PC-3 (cell line): ENCODE results near the gene SESTD1. TPM values are rescaled to one million over a fixed set of nuclear protein-coding genes. Genes with fewer than 3 reads are reported as not detected.
A peak's percentile ranks its signal among the peaks of the same experiment; 100 is the strongest.

Source experiments
- ATAC-seq: fragments of 200-7000 bp; cut with Tn5 transposase; 2 replicates; pipeline ENCODE4 v1.9.1; 2020; ENCODE audit warnings: mild to moderate bottlenecking, moderate library complexity
- BruUV-seq: library from RNA; stranded (reverse); fragments of 400-500 nt; replicated peaks from 2 replicates; lab custom pipeline; 2021; lab: Mats Ljungman, UMichigan
- CTCF ChIA-PET: fragments of 300-600 bp; sonication (Branson Sonifier 250); formaldehyde crosslinking; loops from one replicate; lab custom pipeline; 2022; ENCODE audit warnings: antibody characterized with exemption; lab: Charles Lee
- POLR2A ChIA-PET: fragments of 300-600 bp; sonication (Branson Sonifier 250); formaldehyde crosslinking; loops from one replicate; lab custom pipeline; 2022; ENCODE audit warnings: antibody characterized with exemption; ENCODE audit not compliant: unreplicated experiment; lab: Charles Lee
- DNase-seq: peaks from one replicate; pipeline ENCODE4 v3.0.0-alpha.2; 2015
- H2AFZ ChIP-seq: fragments of 300-600 bp; sonication (generic); 2 replicates; pipeline ENCODE4 v1.6.0; 2016; ENCODE audit warnings: antibody characterized with exemption, low read length
- H3F3A ChIP-seq: fragments of 300-600 bp; sonication (generic); one replicate; pipeline ENCODE4 v1.6.0; 2017; ENCODE audit warnings: antibody characterized with exemption, low read length, control low read depth, mild to moderate bottlenecking; ENCODE audit not compliant: unreplicated experiment
- H3K27ac ChIP-seq: fragments of 300-600 bp; sonication (generic); 2 replicates; pipeline ENCODE4 v1.5.1; 2016; ENCODE audit warnings: mild to moderate bottlenecking, low read length
- H3K27me3 ChIP-seq: fragments of 300-600 bp; sonication (generic); 2 replicates; pipeline ENCODE4 v1.6.1; 2016; ENCODE audit warnings: low read length, mixed read lengths
- H3K36me3 ChIP-seq: fragments of 300-600 bp; sonication (generic); 2 replicates; pipeline ENCODE4 v1.6.1; 2016; ENCODE audit warnings: low read depth, mixed run types, low read length, mixed read lengths
- H3K4me1 ChIP-seq: fragments of 300-600 bp; sonication (generic); 2 replicates; pipeline ENCODE4 v1.5.1; 2016; ENCODE audit warnings: low read length; ENCODE audit not compliant: insufficient read depth
- H3K4me2 ChIP-seq: fragments of 300-600 bp; sonication (generic); 2 replicates; pipeline ENCODE4 v1.6.0; 2016; ENCODE audit warnings: low read length
- H3K4me3 ChIP-seq: fragments of 300-600 bp; sonication (generic); 2 replicates; pipeline ENCODE4 v1.5.1; 2016; ENCODE audit warnings: mild to moderate bottlenecking, low read length, mixed read lengths
- H3K79me2 ChIP-seq: fragments of 300-600 bp; sonication (generic); 2 replicates; pipeline ENCODE4 v1.6.1; 2017; ENCODE audit warnings: low read length, mixed read lengths
- H3K9ac ChIP-seq: fragments of 300-600 bp; sonication (generic); 2 replicates; pipeline ENCODE4 v1.6.0; 2016; ENCODE audit warnings: mild to moderate bottlenecking, low read length
- H3K9me2 ChIP-seq: fragments of 300-600 bp; sonication (generic); replicated peaks from 2 replicates; pipeline ENCODE4 v1.6.1; 2016; ENCODE audit warnings: mixed run types, low read length, mixed read lengths
- H3K9me3 ChIP-seq: fragments of 300-600 bp; sonication (generic); 2 replicates; pipeline ENCODE4 v1.6.1; 2016; ENCODE audit warnings: low read length, mixed read lengths
- H4K20me1 ChIP-seq: fragments of 300-600 bp; sonication (generic); 2 replicates; pipeline ENCODE4 v1.6.1; 2016; ENCODE audit warnings: low read length, mixed read lengths
- EZH2 ChIP-seq: fragments of 300-600 bp; sonication (generic); IDR thresholded peaks from one replicate; pipeline ENCODE4 v1.6.1; 2017; ENCODE audit warnings: antibody characterized with exemption, mild to moderate bottlenecking, low read length; ENCODE audit not compliant: unreplicated experiment
- EZH2phosphoT487 ChIP-seq: fragments of 300-600 bp; sonication (generic); IDR thresholded peaks from 2 replicates; pipeline ENCODE4 v1.6.1; 2018; ENCODE audit warnings: mild to moderate bottlenecking, antibody characterized with exemption, low read length, borderline replicate concordance
- intact Hi-C: fragments of 100-400 bp; cut with micrococcal nuclease; formaldehyde crosslinking; loops from 2 replicates; pipeline ENCODE4 v1.9.0; 2023
- total RNA-seq: library from RNA; depleted of rRNA; stranded (reverse); fragments of >200 nt; gene quantifications from 2 replicates; pipeline ENCODE4 v1.2.3, GENCODE V29; 2014
- TF ChIP-seq, protein P1 (sequence below): fragments of 300-600 bp; sonication (generic); conservative IDR thresholded peaks from 2 replicates; pipeline ENCODE4 v1.5.1; 2017; ENCODE audit warnings: antibody characterized with exemption, low read depth, mild to moderate bottlenecking, low read length

SESTD1 gene
- total RNA-seq, 1 experiment from 2014 or later: 12.2 TPM

DNA sequence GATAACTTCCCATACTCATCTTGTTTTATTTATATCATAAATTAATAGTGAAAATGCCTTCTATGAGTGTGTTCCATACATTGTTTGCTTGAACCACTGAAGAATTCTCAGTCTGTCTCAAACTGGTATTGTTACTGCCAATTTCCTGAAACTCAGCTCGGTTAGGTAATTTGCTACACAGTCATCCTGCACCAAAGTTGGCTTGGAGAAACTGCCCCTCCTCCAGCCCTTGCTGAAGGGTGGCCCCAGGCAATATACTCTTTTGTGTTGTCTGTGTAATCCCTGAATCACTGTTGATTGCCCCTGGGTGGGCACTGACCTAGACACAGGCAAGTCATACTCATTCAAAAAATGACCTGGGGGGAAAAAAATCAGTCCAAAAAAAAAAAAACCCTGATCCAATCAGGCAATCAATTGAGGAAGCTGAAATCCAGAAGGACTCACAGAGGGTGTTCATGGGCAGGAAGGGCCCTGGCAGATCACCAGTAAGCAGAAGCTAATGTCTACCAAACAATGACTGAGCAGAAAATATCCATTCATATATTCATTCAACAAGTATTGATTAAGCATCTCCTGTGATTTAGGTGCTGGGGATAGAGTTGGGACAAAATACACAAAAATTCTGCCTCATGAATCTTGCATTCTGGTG is 3.8 kb upstream of the SESTD1 start:
- no peak for TF ChIP-seq EZH2
- TF ChIP-seq, protein P1, sequence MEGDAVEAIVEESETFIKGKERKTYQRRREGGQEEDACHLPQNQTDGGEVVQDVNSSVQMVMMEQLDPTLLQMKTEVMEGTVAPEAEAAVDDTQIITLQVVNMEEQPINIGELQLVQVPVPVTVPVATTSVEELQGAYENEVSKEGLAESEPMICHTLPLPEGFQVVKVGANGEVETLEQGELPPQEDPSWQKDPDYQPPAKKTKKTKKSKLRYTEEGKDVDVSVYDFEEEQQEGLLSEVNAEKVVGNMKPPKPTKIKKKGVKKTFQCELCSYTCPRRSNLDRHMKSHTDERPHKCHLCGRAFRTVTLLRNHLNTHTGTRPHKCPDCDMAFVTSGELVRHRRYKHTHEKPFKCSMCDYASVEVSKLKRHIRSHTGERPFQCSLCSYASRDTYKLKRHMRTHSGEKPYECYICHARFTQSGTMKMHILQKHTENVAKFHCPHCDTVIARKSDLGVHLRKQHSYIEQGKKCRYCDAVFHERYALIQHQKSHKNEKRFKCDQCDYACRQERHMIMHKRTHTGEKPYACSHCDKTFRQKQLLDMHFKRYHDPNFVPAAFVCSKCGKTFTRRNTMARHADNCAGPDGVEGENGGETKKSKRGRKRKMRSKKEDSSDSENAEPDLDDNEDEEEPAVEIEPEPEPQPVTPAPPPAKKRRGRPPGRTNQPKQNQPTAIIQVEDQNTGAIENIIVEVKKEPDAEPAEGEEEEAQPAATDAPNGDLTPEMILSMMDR: no peak
- no peak for TF ChIP-seq EZH2phosphoT487
- BruUV-seq: no TSS peak
- Histone ChIP-seq H3K9ac (peak overlapping the region; percentile 54), H3K27me3 (no peaks in the 10 kb centered on the region), H3K4me2 (peak overlapping the region; percentile 48), H2AFZ (peak overlapping the region; percentile 49), H3K27ac (peak overlapping the region; percentile 91), H3F3A (peaks cover 5% of the 10 kb centered on the region), H3K4me3 (no peak overlapping the region), H3K36me3 (no peaks in the 10 kb centered on the region), H3K79me2 (peaks cover 6% of the 10 kb centered on the region), H4K20me1 (no peaks in the 10 kb centered on the region), H3K4me1 (peaks cover 55% of the 10 kb centered on the region), H3K9me3 (no peaks in the 10 kb centered on the region), H3K9me2 (no peaks in the 10 kb centered on the region)
- DNase-seq (peak; percentile 96), ATAC-seq (peak; percentile 21; the same call in 1 of the 2 replicates)
- intact Hi-C loops: no loop called here
- CTCF ChIA-PET: interaction anchor here (0.6 kb wide), 1 partner anchor 689 kb away, joined by 3 read pairs; no protein-coding TSS in a partner anchor
- POLR2A ChIA-PET: interaction anchor here (0.6 to 0.7 kb wide), 2 partner anchors 27 to 64 kb away, joined by 4 to 6 read pairs; no protein-coding TSS in a partner anchor

DNA sequence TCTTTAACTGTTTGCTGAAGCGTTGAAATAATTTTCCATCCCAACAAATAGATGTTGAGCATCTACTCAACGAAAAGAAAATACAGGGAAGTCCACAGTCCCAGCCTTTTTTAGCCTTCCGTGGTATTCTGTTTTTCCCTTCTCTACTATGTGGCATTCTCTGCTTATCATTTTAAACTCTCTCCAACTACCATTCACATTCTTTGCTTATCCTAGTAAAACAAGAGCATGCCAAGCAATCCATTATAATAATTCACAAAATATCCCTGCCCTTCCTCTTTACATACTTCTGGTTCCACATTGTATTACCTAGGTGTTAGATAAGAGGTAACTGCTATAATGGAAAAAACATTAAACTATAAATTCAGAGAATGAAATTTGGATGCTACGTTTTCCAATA is 1.6 kb upstream of the SESTD1 start:
- Histone ChIP-seq H3K4me1 (peaks cover 45% of the 10 kb centered on the region), H3K36me3 (no peaks in the 10 kb centered on the region), H3K9me2 (no peaks in the 10 kb centered on the region), H3K79me2 (peaks cover 27% of the 10 kb centered on the region), H3K27ac (no peak overlapping the region), H3K4me2 (no peak overlapping the region), H3K27me3 (no peaks in the 10 kb centered on the region), H3K4me3 (no peak overlapping the region), H3K9me3 (no peaks in the 10 kb centered on the region), H3F3A (no peaks in the 10 kb centered on the region), H2AFZ (no peak overlapping the region), H3K9ac (no peak overlapping the region), H4K20me1 (peaks cover 6% of the 10 kb centered on the region; the same call in 1 of the 2 replicates)
- CTCF ChIA-PET: no interaction called here
- DNase-seq (no peak), ATAC-seq (no peak)
- BruUV-seq: no TSS peak
- TF ChIP-seq, protein P1: no peak
- TF ChIP-seq EZH2 (no peak), EZH2phosphoT487 (no peak)
- POLR2A ChIA-PET: interaction anchor here (0.6 kb wide), 1 partner anchor 941 kb away, joined by 4 read pairs; no protein-coding TSS in a partner anchor
- intact Hi-C loops: no loop called here

DNA sequence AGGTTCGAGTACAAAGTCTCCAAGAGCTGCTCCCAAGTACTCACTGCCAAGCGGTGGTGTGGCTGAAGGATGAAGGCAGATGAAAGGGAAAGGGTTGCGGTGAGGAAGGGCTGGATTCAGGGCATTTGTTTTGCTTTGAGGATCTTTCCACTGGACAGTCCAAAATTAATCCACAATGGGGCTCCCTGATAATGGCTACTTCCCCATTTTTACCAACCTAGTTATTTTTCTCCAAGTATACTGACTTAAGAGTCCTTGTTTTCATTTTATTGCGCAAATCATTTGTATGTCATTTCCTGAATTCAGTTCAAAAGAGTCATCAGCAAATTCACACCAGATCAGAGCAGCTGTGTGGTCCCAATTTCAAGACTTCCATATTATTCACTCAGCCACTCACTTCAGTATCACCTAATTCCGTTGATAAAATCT is 464 bp upstream of the SESTD1 start:
- Histone ChIP-seq H3K9me2 (no peaks in the 10 kb centered on the region), H3K9ac (peak overlapping the region; percentile 77), H3K27me3 (no peaks in the 10 kb centered on the region), H3K4me3 (peak overlapping the region; percentile 95), H3K36me3 (no peaks in the 10 kb centered on the region), H3K9me3 (no peaks in the 10 kb centered on the region), H2AFZ (peak overlapping the region; percentile 95), H3K27ac (no peak overlapping the region), H3F3A (no peaks in the 10 kb centered on the region), H4K20me1 (peaks cover 6% of the 10 kb centered on the region; the same call in 1 of the 2 replicates), H3K79me2 (peaks cover 39% of the 10 kb centered on the region), H3K4me2 (peak overlapping the region; percentile 76), H3K4me1 (peaks cover 35% of the 10 kb centered on the region)
- POLR2A ChIA-PET: no interaction called here
- ATAC-seq: no peak
- TF ChIP-seq EZH2phosphoT487 (no peak), EZH2 (no peak)
- TF ChIP-seq, protein P1: no peak
- BruUV-seq: no TSS peak
- CTCF ChIA-PET: no interaction called here
- intact Hi-C loops: no loop called here
- DNase-seq: peak; percentile 22
